ENCODE data around the gene SF3A1. TPM values are rescaled to one million over a fixed set of nuclear protein-coding genes. Genes with fewer than 3 reads are reported as not detected.

Gene SF3A1
- total and polyA plus RNA-seq, 4 donors = 15.8 to 157 (median 45.1) TPM

DNA sequence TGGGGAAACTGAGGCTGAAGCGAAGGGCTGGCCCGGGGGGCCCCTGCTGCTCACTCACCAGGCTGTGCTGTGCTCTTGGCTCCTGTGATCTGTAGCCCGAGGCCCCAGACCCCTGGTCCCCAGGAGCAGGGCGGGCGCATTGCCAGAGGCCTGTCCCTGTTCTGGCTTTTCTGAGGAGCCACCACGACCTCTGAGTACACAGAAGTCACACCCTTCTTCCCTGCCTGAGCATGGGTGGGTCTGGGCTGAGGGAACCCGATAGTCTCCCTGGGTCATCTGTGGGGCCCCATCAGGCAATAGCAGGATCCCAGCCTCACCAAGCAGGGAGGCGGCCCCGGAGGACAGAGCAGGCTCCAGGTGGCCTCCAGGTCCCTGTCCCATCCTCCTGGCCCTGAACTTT is 72.5 kb downstream of the SF3A1 start:
- WGBS, 2 donors = 86 to 89% methylated on average over 9 of the region's 9 CpGs
- Histone ChIP-seq H3K9me3 (ENCODE audit: control insufficient read depth in 4 of 4, insufficient read depth in 3 of 4, low read length in 3 of 4) (no peaks in the 10 kb centered on the region), H3K4me1 (ENCODE audit: control insufficient read depth in 5 of 5, insufficient read depth in 5 of 5, low read length in 5 of 5) (peaks cover 0 to 16% (median 5%) of the 10 kb centered on the region in 5 donors), H3K9ac (ENCODE audit: insufficient read depth in 1 of 2, low read length in 2 of 2) (no peak overlapping the region), H3K36me3 (ENCODE audit: control insufficient read depth in 4 of 4, insufficient read depth in 4 of 4, low read length in 4 of 4) (peaks cover 0 to 17% (median 8%) of the 10 kb centered on the region in 4 donors), H3K4me3 (no peak overlapping the region), H3K27me3 (ENCODE audit: control insufficient read depth in 3 of 3, insufficient read depth in 3 of 3, low read length in 2 of 3) (no peaks in the 10 kb centered on the region), H3K27ac (ENCODE audit: low read depth in 1 of 2, low read length in 1 of 2) (no peak overlapping the region)
- TF ChIP-seq CTCF (IDR thresholded peaks at IDR 0.05; ENCODE audit: control extremely low read depth, extremely low read depth) = no peak
- no peak for ATAC-seq (ENCODE audit: insufficient read depth, low FRiP score)
- DNase-seq = no peak

GRCh38 chr22:30283342-30283741 is 73.4 kb downstream of the SF3A1 start:
- ATAC-seq (ENCODE audit: insufficient read depth, low FRiP score) (no peak), DNase-seq (no peak)
- Histone ChIP-seq H3K4me1 (ENCODE audit: control insufficient read depth in 5 of 5, insufficient read depth in 5 of 5, low read length in 5 of 5) (peaks cover 0 to 9% (median 3%) of the 10 kb centered on the region in 5 donors), H3K9ac (ENCODE audit: insufficient read depth in 1 of 2, low read length in 2 of 2) (no peak overlapping the region), H3K36me3 (ENCODE audit: control insufficient read depth in 4 of 4, insufficient read depth in 4 of 4, low read length in 4 of 4) (peaks cover 0 to 17% (median 8%) of the 10 kb centered on the region in 4 donors), H3K27me3 (ENCODE audit: control insufficient read depth in 3 of 3, insufficient read depth in 3 of 3, low read length in 2 of 3) (no peaks in the 10 kb centered on the region), H3K27ac (ENCODE audit: low read depth in 1 of 2, low read length in 1 of 2) (no peak overlapping the region), H3K4me3 (no peak overlapping the region), H3K9me3 (ENCODE audit: control insufficient read depth in 4 of 4, insufficient read depth in 3 of 4, low read length in 3 of 4) (no peaks in the 10 kb centered on the region)
- TF ChIP-seq CTCF (IDR thresholded peaks at IDR 0.05; ENCODE audit: control extremely low read depth, extremely low read depth) = no peak
- WGBS, 2 donors = 81 to 87% methylated on average over 4 of the region's 4 CpGs

DNA sequence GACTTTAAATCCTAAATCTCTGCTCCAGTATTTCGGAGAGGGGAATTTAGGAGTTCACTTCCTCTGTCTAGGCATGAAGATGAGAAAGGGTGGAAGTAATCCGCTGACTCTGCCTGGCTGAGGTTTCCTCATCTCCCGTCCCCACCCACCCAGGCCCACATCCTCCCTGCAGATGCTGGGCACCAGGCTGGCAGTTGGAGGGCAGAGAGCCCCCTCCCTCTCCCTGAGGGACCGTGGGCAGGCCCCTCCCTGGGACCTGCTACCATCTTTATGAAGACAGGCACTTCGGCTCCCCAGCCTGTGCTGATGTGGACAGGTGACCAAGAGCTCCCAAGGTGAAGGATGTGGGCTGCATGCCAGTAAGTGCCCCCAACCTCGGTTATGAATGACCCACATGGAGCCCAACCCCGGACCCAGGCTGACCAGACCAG is 74.1 kb downstream of the SF3A1 start:
- Histone ChIP-seq H3K9me3 (ENCODE audit: control insufficient read depth in 4 of 4, insufficient read depth in 3 of 4, low read length in 3 of 4) (no peaks in the 10 kb centered on the region), H3K36me3 (ENCODE audit: control insufficient read depth in 4 of 4, insufficient read depth in 4 of 4, low read length in 4 of 4) (peaks cover 0 to 17% (median 8%) of the 10 kb centered on the region in 4 donors), H3K9ac (ENCODE audit: insufficient read depth in 1 of 2, low read length in 2 of 2) (no peak overlapping the region), H3K27ac (ENCODE audit: low read depth in 1 of 2, low read length in 1 of 2) (no peak overlapping the region), H3K27me3 (ENCODE audit: control insufficient read depth in 3 of 3, insufficient read depth in 3 of 3, low read length in 2 of 3) (no peaks in the 10 kb centered on the region), H3K4me3 (no peak overlapping the region), H3K4me1 (ENCODE audit: control insufficient read depth in 5 of 5, insufficient read depth in 5 of 5, low read length in 5 of 5) (peaks cover 0 to 7% (median 0%) of the 10 kb centered on the region in 5 donors)
- ATAC-seq (ENCODE audit: insufficient read depth, low FRiP score) = no peak
- no peak for TF ChIP-seq CTCF (IDR thresholded peaks at IDR 0.05; ENCODE audit: control extremely low read depth, extremely low read depth)
- no peak for DNase-seq
- 21 to 55% methylated on average over 7 of the region's 7 CpGs for WGBS, 2 donors

Other genes with a start within 250 kb of the SF3A1 start
- 1 to 10 TPM in 1 of 2 donors, under 1 TPM in 1; 0.77 to 5.1 TPM for gene LIF, start 110.1 kb downstream of the SF3A1 start, total RNA-seq
- gene LIF, start 110.1 kb downstream of the SF3A1 start, polyA plus RNA-seq = 10 to 100 TPM in 1 of 2 donors, 1 to 10 TPM in 1; 5.1 to 26.1 TPM
- gene OSM, start 90.0 kb downstream of the SF3A1 start, total RNA-seq = 1 to 10 TPM; 1.8 to 3.3 TPM
- gene OSM, start 90.0 kb downstream of the SF3A1 start, polyA plus RNA-seq = 10 to 100 TPM in 1 of 2 donors, under 1 TPM in 1; 0.57 to 33.2 TPM
- gene CASTOR1, start 67.4 kb downstream of the SF3A1 start, total RNA-seq = 10 to 100 TPM; 12.6 to 26.5 TPM
- gene CASTOR1, start 67.4 kb downstream of the SF3A1 start, polyA plus RNA-seq = 10 to 100 TPM; 14.1 to 16.5 TPM
- gene TBC1D10A, start 30.0 kb downstream of the SF3A1 start, total RNA-seq = 10 to 100 TPM; 25.9 to 36.4 TPM
- 10 to 100 TPM; 15.0 to 27.3 TPM for gene TBC1D10A, start 30.0 kb downstream of the SF3A1 start, polyA plus RNA-seq
- gene CCDC157, start 113 bp upstream of the SF3A1 start, total RNA-seq = 10 to 100 TPM; 10.9 to 11.9 TPM
- 1 to 10 TPM; 4.1 to 6.0 TPM for gene CCDC157, start 113 bp upstream of the SF3A1 start, polyA plus RNA-seq
- 10 to 100 TPM in 1 of 2 donors, 1 to 10 TPM in 1; 8.5 to 19.7 TPM for gene RNF215, start 30.5 kb upstream of the SF3A1 start, total RNA-seq
- gene RNF215, start 30.5 kb upstream of the SF3A1 start, polyA plus RNA-seq = 10 to 100 TPM in 1 of 2 donors, 1 to 10 TPM in 1; 8.9 to 10.4 TPM
- gene SEC14L2, start 40.1 kb upstream of the SF3A1 start, total RNA-seq = 10 to 100 TPM in 1 of 2 donors, 1 to 10 TPM in 1; 8.8 to 10.3 TPM
- 1 to 10 TPM; 6.1 to 7.2 TPM for gene SEC14L2, start 40.1 kb upstream of the SF3A1 start, polyA plus RNA-seq
- gene MTFP1, start 68.9 kb upstream of the SF3A1 start, total RNA-seq = 10 to 100 TPM in 1 of 2 donors, 1 to 10 TPM in 1; 1.8 to 21.0 TPM
- 10 to 100 TPM; 30.0 to 40.0 TPM for gene MTFP1, start 68.9 kb upstream of the SF3A1 start, polyA plus RNA-seq
- under 1 TPM; 0.65 to 0.98 TPM for gene SEC14L3, start 115.1 kb upstream of the SF3A1 start, total RNA-seq
- under 1 TPM; 0.17 to 0.75 TPM for gene SEC14L3, start 115.1 kb upstream of the SF3A1 start, polyA plus RNA-seq
- 1 to 10 TPM in 1 of 2 donors, under 1 TPM in 1; 0.68 to 5.3 TPM for gene SEC14L4, start 148.8 kb upstream of the SF3A1 start, total RNA-seq
- gene SEC14L4, start 148.8 kb upstream of the SF3A1 start, polyA plus RNA-seq = 10 to 100 TPM in 1 of 2 donors, under 1 TPM in 1; 0.60 to 20.8 TPM
- 1 to 10 TPM; 3.4 to 3.8 TPM for gene SEC14L6, start 189.8 kb upstream of the SF3A1 start, total RNA-seq
- 10 to 100 TPM in 1 of 2 donors, under 1 TPM in 1; 0.61 to 12.4 TPM for gene SEC14L6, start 189.8 kb upstream of the SF3A1 start, polyA plus RNA-seq
- 1 to 10 TPM; 3.5 to 4.0 TPM for gene GAL3ST1, start 217.8 kb upstream of the SF3A1 start, total RNA-seq
- gene GAL3ST1, start 217.8 kb upstream of the SF3A1 start, polyA plus RNA-seq = 1 to 10 TPM in 1 of 2 donors, under 1 TPM in 1; 0.72 to 3.3 TPM
- 10 to 100 TPM; 34.4 to 76.5 TPM for gene PES1, start 235.0 kb upstream of the SF3A1 start, total RNA-seq
- 10 to 100 TPM; 68.9 to 77.2 TPM for gene PES1, start 235.0 kb upstream of the SF3A1 start, polyA plus RNA-seq